Measurements from ENCODE around the gene TANGO2.

- TF ChIP-seq BMI1 (IDR thresholded peaks at IDR 0.05; ENCODE audit: borderline replicate concordance) (no peak), CTCF (IDR thresholded peaks at IDR 0.05 in 2 of 3, conservative IDR thresholded peaks at IDR 0.05 in 1 of 3; ENCODE audit: control insufficient read depth in 2 of 3, extremely low read depth in 1 of 3, insufficient read depth in 1 of 3, low read depth in 3 of 3, low read length in 3 of 3) (no peak), POLR2AphosphoS5 (IDR thresholded peaks at IDR 0.05; ENCODE audit: low read length) (no peak), MLLT1 (IDR thresholded peaks at IDR 0.05) (no peak), SUPT20H (IDR thresholded peaks at IDR 0.05; ENCODE audit: borderline replicate concordance, control insufficient read depth, low read depth, low read length) (no peak), CHD1 (IDR thresholded peaks at IDR 0.05; ENCODE audit: low read depth, low read length) (no peak), HDAC2 (IDR thresholded peaks at IDR 0.05) (no peak), ZNF274 (IDR thresholded peaks at IDR 0.05; ENCODE audit: insufficient read depth, insufficient read length) (no peak), JUND (IDR thresholded peaks at IDR 0.05; ENCODE audit: low read depth, low read length) (no peak), POU2F2 (IDR thresholded peaks at IDR 0.05; ENCODE audit: borderline replicate concordance, low read depth, low read length) (no peak), POLR2A (IDR thresholded peaks at IDR 0.05; ENCODE audit: low read depth, low read length) (no peak), TCF3 (IDR thresholded peaks at IDR 0.05; ENCODE audit: borderline replicate concordance, insufficient read depth, low read depth, low read length) (no peak), ZBTB11 (CRISPR knock-in tag; IDR thresholded peaks at IDR 0.05) (no peak), CHD4 (IDR thresholded peaks at IDR 0.05) (no peak)
Observed at GRCh38 chr22:19990188-19990587, 30.7 kb upstream of the TANGO2 start.
